Liver (tissue), 9 donors: Measurements from ENCODE around the gene TMEM163. TPM values are rescaled to one million over a fixed set of nuclear protein-coding genes. Genes with fewer than 3 reads are reported as not detected.

Experiments used
- DNase-seq: peaks from one replicate; pipeline ENCODE4 v3.0.0-alpha.2; 2017; ENCODE audit warnings: low spot score
- H3K27ac ChIP-seq, 2 donors: one replicate each; pipeline ENCODE4 v1.7.0; 2013; ENCODE audit warnings: inconsistent platforms in 2 of 2, low read length in 2 of 2, control low read depth in 1 of 2, low read depth in 1 of 2, mild to moderate bottlenecking in 1 of 2
- H3K27me3 ChIP-seq, 4 donors: one replicate each; pipeline versions ENCODE4 v1.6.1 to v1.7.0; 2013; ENCODE audit warnings: low read length in 3 of 4, inconsistent platforms in 1 of 4, mild to moderate bottlenecking in 1 of 4, moderate library complexity in 1 of 4; ENCODE audit not compliant: control insufficient read depth in 4 of 4, insufficient read depth in 4 of 4
- H3K36me3 ChIP-seq, 4 donors: one replicate each; pipeline versions ENCODE4 v1.6.1 to v1.7.0; 2013; ENCODE audit warnings: low read length in 3 of 4, mild to moderate bottlenecking in 3 of 4, low read depth in 1 of 4, moderate library complexity in 1 of 4; ENCODE audit not compliant: control insufficient read depth in 4 of 4, insufficient read depth in 3 of 4
- H3K4me1 ChIP-seq, 4 donors: one replicate each; pipeline versions ENCODE4 v1.6.1 to v1.7.0; 2013; ENCODE audit warnings: low read length in 3 of 4, mild to moderate bottlenecking in 3 of 4, moderate library complexity in 1 of 4; ENCODE audit not compliant: control insufficient read depth in 4 of 4, insufficient read depth in 4 of 4
- H3K4me3 ChIP-seq, 3 donors: one replicate each; pipeline versions ENCODE4 v1.6.1 to v1.7.0; 2013; ENCODE audit warnings: low read length in 3 of 3, control low read depth in 1 of 3, low read depth in 1 of 3, mild to moderate bottlenecking in 1 of 3
- H3K9ac ChIP-seq, 2 donors: one replicate each; pipeline ENCODE4 v1.7.0; 2013; ENCODE audit warnings: low read length in 2 of 2, mild to moderate bottlenecking in 2 of 2, moderate library complexity in 2 of 2, control low read depth in 1 of 2, low read depth in 1 of 2
- H3K9me3 ChIP-seq, 4 donors: one replicate each; pipeline versions ENCODE4 v1.6.1 to v1.7.0; 2013; ENCODE audit warnings: low read length in 3 of 4; ENCODE audit not compliant: control insufficient read depth in 4 of 4
- ATF3 ChIP-seq: IDR thresholded peaks from 2 replicates; pipeline ENCODE4 v1.6.1; 2016; ENCODE audit warnings: antibody characterized with exemption
- EGR1 ChIP-seq, 2 donors: IDR thresholded peaks; 2 replicates each; pipeline ENCODE4 v1.6.1; 2016 to 2018; ENCODE audit warnings: antibody characterized with exemption in 2 of 2, low read depth in 2 of 2
- FOXA1 ChIP-seq: IDR thresholded peaks from 2 replicates; pipeline ENCODE4 v1.6.1; 2016; ENCODE audit warnings: antibody characterized with exemption
- FOXA2 ChIP-seq: IDR thresholded peaks from 2 replicates; pipeline ENCODE4 v1.6.1; 2016; ENCODE audit warnings: antibody characterized with exemption
- GABPA ChIP-seq, 2 donors: IDR thresholded peaks in 1 of 2; conservative IDR thresholded peaks in 1 of 2; 2 replicates each; pipeline ENCODE4 v1.6.1; 2016; ENCODE audit warnings: antibody characterized with exemption in 2 of 2, mild to moderate bottlenecking in 1 of 2, moderate library complexity in 1 of 2
- HNF4A ChIP-seq, 2 donors: conservative IDR thresholded peaks; 2 replicates each; pipeline ENCODE4 v1.6.1; 2016; ENCODE audit warnings: antibody characterized with exemption in 2 of 2, mild to moderate bottlenecking in 2 of 2
- HNF4G ChIP-seq: IDR thresholded peaks from 2 replicates; pipeline ENCODE4 v1.6.1; 2016; ENCODE audit warnings: antibody characterized with exemption
- JUND ChIP-seq, 2 donors: IDR thresholded peaks; 2 replicates each; pipeline ENCODE4 v1.6.1; 2016; ENCODE audit warnings: antibody characterized with exemption in 2 of 2
- MAX ChIP-seq: IDR thresholded peaks from 2 replicates; pipeline ENCODE4 v1.6.1; 2016; ENCODE audit warnings: antibody characterized with exemption
- NR2F2 ChIP-seq: IDR thresholded peaks from 2 replicates; pipeline ENCODE4 v1.6.1; 2016; ENCODE audit warnings: antibody characterized with exemption
- RAD21 ChIP-seq, 2 donors: IDR thresholded peaks; 2 replicates each; pipeline ENCODE4 v1.6.1; 2016; ENCODE audit warnings: antibody characterized with exemption in 2 of 2, mild to moderate bottlenecking in 2 of 2
- RXRA ChIP-seq, 2 donors: IDR thresholded peaks; 2 replicates each; pipeline ENCODE4 v1.6.1; 2017 to 2018; ENCODE audit warnings: antibody characterized with exemption in 2 of 2, mild to moderate bottlenecking in 1 of 2
- SP1 ChIP-seq: IDR thresholded peaks from 2 replicates; pipeline ENCODE4 v1.6.1; 2018; ENCODE audit warnings: antibody characterized with exemption, mild to moderate bottlenecking
- TAF1 ChIP-seq: conservative IDR thresholded peaks from 2 replicates; pipeline ENCODE4 v1.6.1; 2016; ENCODE audit warnings: antibody characterized with exemption, mild to moderate bottlenecking
- YY1 ChIP-seq: IDR thresholded peaks from 2 replicates; pipeline ENCODE4 v1.6.1; 2016; ENCODE audit warnings: antibody characterized with exemption, mild to moderate bottlenecking
- ZBTB33 ChIP-seq: IDR thresholded peaks from 2 replicates; pipeline ENCODE4 v1.6.1; 2016; ENCODE audit warnings: antibody characterized with exemption
- WGBS: extraction: QIAGEN DNeasy Blood & Tissue Kit; methylation state at CpG from one replicate; pipeline ENCODE4 v1.1.7; 2013; 5-methylcytosine and 5-hydroxymethylcytosine counted together
- polyA plus RNA-seq, 2 donors: library from polyadenylated mRNA; stranded (reverse) in 1 of 2; unstranded in 1 of 2; fragments of 200-250 nt in 1 of 2; fragments of >200 nt in 1 of 2; fragmentation: Nextera tagmentation in 1 of 2; extraction: Ambion mirVana in 1 of 2; gene quantifications; one replicate each; pipeline versions ENCODE4 v1.2.1 to v1.2.3, GENCODE V29; 2013 to 2015
- total RNA-seq, 2 donors: library from RNA; depleted of rRNA; stranded (reverse); fragments of >200 nt; gene quantifications; one replicate each; pipeline ENCODE4 v1.2.3, GENCODE V29; 2014
- TF ChIP-seq, protein P1 (sequence below): fragments of 150-350 bp; IDR thresholded peaks from 2 replicates; pipeline ENCODE4 v1.5.1; 2017; ENCODE audit warnings: improper control_type of control experiment, low read depth, low read length; ENCODE audit not compliant: missing input control
- TF ChIP-seq, protein P2 (sequence below): IDR thresholded peaks from 2 replicates; pipeline ENCODE4 v1.6.1; 2016; ENCODE audit warnings: antibody characterized with exemption, mild to moderate bottlenecking
- donor health status: healthy.
- donor health status: healthy.
- donor health status: healthy.
- donor health status: healthy.
- donor health status: healthy.

Gene TMEM163
- total and polyA plus RNA-seq, 4 donors, result 0.08 to 0.48 (median 0.25) TPM

GRCh38 chr2:134568413-134568812 lies 150.4 kb downstream of the TMEM163 start:
- no peaks in the 10 kb centered on the region for H3K36me3 ChIP-seq
- WGBS, result 92% methylated on average over 2 of the region's 2 CpGs
- H3K4me3 ChIP-seq, result no peak overlapping the region
- TF ChIP-seq FOXA2 (no peak), FOXA1 (no peak), ATF3 (no peak), YY1 (no peak), HNF4A (conservative IDR thresholded peaks at IDR 0.05) (no peak), MAX (no peak), SP1 (no peak), ZBTB33 (no peak), JUND (IDR thresholded peaks at IDR 0.05) (no peak), NR2F2 (no peak), RXRA (IDR thresholded peaks at IDR 0.05) (no peak), HNF4G (no peak), RAD21 (IDR thresholded peaks at IDR 0.05) (no peak), EGR1 (IDR thresholded peaks at IDR 0.05; ENCODE audit: low read depth in 2 of 2) (no peak), TAF1 (no peak), GABPA (IDR thresholded peaks at IDR 0.05 in 1 of 2, conservative IDR thresholded peaks at IDR 0.05 in 1 of 2) (no peak)
- TF ChIP-seq, protein P1, sequence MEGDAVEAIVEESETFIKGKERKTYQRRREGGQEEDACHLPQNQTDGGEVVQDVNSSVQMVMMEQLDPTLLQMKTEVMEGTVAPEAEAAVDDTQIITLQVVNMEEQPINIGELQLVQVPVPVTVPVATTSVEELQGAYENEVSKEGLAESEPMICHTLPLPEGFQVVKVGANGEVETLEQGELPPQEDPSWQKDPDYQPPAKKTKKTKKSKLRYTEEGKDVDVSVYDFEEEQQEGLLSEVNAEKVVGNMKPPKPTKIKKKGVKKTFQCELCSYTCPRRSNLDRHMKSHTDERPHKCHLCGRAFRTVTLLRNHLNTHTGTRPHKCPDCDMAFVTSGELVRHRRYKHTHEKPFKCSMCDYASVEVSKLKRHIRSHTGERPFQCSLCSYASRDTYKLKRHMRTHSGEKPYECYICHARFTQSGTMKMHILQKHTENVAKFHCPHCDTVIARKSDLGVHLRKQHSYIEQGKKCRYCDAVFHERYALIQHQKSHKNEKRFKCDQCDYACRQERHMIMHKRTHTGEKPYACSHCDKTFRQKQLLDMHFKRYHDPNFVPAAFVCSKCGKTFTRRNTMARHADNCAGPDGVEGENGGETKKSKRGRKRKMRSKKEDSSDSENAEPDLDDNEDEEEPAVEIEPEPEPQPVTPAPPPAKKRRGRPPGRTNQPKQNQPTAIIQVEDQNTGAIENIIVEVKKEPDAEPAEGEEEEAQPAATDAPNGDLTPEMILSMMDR, result no peak
- TF ChIP-seq, protein P2, sequence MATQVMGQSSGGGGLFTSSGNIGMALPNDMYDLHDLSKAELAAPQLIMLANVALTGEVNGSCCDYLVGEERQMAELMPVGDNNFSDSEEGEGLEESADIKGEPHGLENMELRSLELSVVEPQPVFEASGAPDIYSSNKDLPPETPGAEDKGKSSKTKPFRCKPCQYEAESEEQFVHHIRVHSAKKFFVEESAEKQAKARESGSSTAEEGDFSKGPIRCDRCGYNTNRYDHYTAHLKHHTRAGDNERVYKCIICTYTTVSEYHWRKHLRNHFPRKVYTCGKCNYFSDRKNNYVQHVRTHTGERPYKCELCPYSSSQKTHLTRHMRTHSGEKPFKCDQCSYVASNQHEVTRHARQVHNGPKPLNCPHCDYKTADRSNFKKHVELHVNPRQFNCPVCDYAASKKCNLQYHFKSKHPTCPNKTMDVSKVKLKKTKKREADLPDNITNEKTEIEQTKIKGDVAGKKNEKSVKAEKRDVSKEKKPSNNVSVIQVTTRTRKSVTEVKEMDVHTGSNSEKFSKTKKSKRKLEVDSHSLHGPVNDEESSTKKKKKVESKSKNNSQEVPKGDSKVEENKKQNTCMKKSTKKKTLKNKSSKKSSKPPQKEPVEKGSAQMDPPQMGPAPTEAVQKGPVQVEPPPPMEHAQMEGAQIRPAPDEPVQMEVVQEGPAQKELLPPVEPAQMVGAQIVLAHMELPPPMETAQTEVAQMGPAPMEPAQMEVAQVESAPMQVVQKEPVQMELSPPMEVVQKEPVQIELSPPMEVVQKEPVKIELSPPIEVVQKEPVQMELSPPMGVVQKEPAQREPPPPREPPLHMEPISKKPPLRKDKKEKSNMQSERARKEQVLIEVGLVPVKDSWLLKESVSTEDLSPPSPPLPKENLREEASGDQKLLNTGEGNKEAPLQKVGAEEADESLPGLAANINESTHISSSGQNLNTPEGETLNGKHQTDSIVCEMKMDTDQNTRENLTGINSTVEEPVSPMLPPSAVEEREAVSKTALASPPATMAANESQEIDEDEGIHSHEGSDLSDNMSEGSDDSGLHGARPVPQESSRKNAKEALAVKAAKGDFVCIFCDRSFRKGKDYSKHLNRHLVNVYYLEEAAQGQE, result no peak
- H3K9me3 ChIP-seq, result no peaks in the 10 kb centered on the region
- DNase-seq, result no peak
- H3K27me3 ChIP-seq, result no peaks in the 10 kb centered on the region
- H3K27ac ChIP-seq, result no peak overlapping the region
- H3K4me1 ChIP-seq, result no peaks in the 10 kb centered on the region
- H3K9ac ChIP-seq, result no peak overlapping the region
